IPS DF 4.7 (cell line): ENCODE results near the gene ZMPSTE24.

ENCODE experiments used
- DNase-seq: peaks from one replicate; pipeline ENCODE4 v3.0.0-alpha.2; 2013; ENCODE audit warnings: low spot score; ENCODE audit errors: extremely low read depth

The ZMPSTE24 gene

DNA sequence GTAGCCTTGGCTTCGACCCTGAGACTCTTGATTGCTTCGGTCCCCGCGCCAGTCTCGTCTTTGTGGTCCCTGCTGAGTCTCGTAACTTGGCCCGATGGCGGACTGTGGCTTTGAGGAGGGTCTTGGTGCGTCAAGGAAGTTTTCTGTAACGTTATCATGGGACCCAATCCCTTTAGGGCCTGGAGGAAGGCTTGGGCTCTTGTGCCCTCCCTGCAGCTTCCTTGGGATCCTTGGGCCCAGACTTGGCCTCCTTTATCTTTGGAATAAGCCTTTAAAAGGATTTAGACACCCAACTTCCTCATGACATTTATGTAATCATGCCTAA lies 371 bp downstream of the ZMPSTE24 start:
- no peak for DNase-seq

DNA sequence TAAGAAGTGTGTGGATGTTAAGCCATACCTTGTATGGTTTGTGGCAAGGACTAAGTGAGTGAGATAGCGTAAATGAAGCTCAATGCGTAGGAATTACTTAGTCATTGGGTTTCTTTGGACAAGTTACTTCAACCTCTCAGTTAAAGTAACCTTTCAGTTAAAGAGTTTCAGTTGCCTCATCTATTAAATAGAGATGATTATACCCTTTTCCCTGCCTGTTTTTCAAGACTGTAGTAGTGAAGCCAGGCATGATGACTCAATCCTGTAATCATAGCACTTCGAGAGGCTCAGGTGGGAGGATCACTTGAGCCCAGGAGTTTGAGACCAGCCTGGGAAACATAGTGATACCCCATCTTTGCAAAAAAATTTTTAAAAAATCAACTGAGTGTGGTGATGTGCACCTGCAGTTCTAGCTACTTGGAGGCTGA lies 6.3 kb downstream of the ZMPSTE24 start:
- no peak for DNase-seq

DNA sequence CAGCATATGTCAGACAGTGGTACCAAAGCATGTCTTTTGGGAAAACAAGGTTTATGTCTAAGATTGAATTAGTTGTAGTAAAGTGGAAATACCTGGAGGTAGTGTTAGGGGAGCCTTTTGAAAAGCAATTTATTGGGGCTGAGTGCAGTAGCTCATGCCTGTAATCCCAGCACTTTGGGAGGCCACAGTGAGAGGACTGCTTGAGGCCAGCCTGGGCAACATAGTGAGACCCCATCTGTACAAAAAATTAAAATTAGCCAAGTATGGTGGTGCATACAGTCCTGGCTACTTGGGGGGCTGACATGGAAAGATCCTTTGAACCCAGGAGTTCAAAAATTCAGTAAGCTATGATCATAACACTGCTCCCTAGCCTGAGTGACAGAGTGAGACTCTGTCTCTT lies 7.3 kb downstream of the ZMPSTE24 start:
- no peak for DNase-seq

- DNase-seq, result no peak
Measured at GRCh38 chr1:40265919-40266318, 7.9 kb downstream of the ZMPSTE24 start.

DNA sequence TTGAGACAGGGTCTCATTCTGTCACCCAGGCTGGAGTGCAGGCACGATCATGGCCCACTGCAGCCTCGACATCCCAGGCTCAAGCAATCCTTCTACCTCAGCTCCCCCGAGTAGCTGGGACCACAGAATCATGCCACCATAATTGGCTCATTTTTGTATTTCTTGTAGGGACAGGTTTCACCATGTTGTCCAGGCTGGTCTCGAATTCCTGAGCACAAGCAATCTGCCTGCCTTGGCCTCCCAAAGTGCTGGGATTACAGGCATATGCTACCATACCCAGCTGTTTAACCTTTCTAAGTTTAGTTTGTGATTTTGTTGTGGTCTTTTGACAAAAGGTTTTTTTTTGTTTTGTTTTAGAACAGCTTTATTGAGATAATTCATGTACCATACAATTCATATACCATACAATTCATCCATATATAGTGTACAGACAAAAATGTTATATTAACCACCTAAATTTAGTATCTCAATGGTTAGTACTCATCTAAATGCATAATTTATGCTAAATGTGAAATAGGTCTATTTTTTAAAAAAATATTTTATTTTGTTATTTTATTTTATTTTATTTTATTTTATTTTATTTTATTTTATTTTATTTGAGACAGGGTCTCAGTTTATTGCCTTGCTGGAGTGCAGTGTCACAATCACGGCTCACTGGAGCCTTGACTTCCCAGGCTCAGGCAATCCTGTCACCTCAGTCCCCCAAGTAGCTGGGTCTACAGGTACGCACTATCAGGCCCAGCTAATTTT lies 8.9 kb downstream of the ZMPSTE24 start:
- DNase-seq, result no peak

DNA sequence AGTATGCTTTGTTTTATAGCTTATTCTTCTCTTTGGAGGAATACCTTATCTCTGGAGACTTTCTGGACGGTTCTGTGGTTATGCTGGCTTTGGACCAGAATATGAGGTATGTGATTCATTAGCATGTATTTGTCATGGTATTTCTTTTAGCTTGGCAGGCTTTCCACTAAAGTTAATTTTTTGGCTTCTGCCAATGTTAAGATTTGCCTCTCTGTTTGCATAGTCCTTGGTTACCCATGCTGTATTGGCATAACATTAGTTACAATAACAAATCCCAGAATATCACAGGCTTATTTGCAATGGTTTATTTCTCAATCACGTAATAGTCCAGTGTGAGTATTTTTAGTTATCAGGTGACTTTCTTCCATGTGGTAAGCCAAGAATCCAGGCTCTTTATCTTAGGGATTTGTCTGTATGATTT lies 9.7 kb downstream of the ZMPSTE24 start:
- DNase-seq, result no peak

DNA sequence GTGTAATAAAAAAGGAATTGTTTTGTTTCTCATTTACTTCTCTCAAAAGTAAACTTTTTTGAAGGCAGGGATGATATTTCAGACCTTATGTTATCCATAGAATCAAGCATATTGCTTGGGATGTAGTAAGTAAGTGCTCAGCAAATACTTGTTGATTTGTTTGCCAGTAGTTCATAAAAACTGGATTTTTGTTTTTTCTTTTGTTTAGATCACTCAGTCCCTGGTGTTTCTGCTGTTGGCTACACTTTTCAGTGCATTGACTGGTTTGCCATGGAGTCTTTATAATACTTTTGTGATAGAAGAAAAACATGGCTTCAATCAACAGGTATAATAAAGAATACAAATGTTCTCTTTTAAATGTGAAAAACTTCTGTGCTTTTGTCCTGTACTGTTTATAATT lies 10.2 kb downstream of the ZMPSTE24 start:
- DNase-seq, result no peak

- DNase-seq, result no peak
Measured at GRCh38 chr1:40270152-40270834, 12.3 kb downstream of the ZMPSTE24 start.

DNA sequence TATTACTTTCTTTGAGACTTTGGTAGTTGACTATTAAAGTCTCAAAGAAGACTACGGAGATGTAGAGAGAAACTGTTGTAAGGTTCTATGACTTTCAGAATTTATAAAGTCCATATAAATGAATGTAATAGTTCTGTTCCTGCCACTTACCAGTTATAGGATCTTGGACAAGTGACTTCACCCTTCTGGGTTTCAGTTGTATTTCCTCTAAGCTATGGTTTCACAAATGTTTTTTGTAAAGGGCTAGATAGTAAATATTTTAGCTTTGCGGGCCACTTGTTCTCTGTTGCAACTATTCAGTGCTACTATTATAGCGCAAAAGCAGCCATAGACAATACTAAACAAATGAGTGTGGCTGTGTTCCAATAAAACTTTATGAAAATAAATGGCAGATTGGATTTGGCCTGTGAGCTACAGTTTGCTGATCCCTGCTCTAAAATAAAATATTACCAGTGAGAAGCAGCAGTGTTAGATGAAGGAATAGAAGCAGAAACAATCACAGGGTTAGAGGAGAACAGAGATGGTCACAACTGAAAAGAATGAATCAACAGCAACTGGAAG lies 14.7 kb downstream of the ZMPSTE24 start:
- no peak for DNase-seq

DNA sequence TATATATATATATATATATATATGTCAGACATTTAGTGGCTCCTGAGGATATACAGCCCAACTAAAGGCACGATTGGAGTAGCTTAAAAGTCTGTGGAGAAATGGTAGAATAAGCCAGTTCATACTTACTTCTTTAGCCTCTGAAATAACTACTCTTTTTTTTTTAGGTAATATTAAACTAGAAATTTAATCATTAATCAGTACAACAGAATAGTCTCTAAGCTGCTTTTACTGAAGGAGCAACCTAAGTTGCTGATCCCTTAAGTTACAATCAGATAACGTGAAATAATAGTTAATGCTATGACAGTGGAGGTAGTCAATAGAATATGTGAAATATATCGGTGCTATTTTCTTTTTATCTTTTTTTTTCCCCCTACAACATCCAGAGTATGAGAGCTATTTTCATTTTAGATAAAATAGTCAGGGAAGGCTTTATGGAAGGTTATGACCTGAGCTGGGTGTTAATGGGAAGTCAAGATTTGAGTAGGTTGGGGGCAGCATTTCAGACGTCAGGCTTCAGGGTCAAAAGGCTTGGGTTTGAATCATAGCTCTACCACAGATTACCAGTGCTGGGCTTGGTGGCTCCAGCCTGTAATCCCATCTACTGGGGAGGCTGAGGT lies 15.6 kb downstream of the ZMPSTE24 start:
- no peak for DNase-seq

DNA sequence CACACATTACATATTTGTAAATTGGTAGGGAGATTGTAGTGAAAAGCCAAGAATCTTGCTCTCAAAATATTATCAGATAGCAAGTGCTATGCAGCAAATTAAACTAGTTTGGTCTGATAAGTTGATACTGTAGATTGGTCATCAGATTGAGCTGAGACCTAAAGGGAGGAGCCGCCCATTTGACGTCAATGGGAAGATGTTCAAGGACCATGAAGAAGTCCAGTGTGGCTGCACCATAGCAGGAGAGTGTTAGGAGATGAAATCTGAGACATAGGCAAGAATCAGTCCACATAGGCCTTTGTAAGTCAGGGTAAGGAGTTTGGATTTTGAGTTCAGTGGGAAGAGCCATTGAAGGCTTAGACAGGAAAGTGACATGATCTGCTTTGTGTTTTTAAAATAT lies 16.3 kb downstream of the ZMPSTE24 start:
- DNase-seq, result no peak

DNA sequence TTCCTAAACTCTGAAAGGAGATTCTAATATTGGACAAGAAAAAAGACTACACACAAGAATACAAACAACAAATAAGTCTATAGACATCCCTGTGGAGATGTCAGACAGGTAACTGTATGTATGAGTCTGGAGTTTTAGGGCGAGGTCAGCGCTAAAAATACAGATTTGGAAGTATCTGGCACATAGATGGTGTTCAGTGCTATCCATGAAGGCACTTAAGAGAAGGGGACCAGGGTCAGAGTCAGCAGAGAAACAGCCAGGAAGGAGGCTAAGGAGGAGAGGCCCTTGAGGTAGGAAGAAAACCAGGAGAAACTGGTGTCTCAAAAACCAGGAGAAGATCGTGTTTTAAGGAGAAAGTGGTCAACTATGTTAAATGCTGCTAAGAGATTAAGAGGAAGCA lies 18.1 kb downstream of the ZMPSTE24 start:
- DNase-seq, result no peak

GRCh38 chr1:40281853-40282252 lies 23.8 kb downstream of the ZMPSTE24 start:
- DNase-seq, result no peak

GRCh38 chr1:40291293-40291692 lies 33.3 kb downstream of the ZMPSTE24 start:
- no peak for DNase-seq

GRCh38 chr1:40299366-40300248 lies 41.6 kb downstream of the ZMPSTE24 start:
- DNase-seq, result no peak

DNA sequence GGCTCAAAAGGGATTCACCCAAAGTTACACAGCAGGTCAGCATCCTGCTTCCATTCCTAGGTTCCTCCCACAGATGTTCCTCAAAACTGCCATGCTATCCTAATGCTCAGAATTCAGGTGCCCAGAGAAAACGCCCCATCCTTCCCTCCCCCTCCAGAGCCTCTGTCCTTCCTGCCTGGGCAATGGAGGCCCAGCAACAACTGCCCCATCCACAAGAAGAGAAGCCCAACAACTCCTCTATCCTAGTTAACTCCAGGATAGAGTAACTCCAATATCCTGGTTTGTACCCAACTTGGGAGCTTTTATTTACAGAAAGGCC lies 42.2 kb downstream of the ZMPSTE24 start:
- DNase-seq, result no peak

DNA sequence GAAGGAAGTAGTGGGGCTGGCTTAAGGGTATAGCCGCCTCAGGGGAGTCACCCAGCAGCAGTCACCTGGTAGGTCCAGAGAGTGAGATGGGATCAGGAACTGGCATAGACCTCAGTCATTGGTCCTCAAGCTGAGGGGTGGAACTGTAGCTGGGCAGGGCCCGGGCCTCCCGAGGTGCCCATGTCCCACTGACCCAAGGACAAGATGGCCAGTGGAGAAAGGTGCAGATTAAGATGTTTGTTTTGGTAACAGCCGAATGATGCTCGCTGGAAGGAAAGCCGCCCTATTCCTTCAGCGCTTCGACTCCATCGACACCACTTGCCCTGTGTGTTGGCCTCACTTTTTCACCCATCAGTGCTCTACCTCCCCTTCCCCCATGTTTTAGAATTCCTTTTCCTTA lies 42.6 kb downstream of the ZMPSTE24 start:
- DNase-seq, result no peak

- DNase-seq, result no peak
Measured at GRCh38 chr1:40301066-40301465, 43.0 kb downstream of the ZMPSTE24 start.

- no peak for DNase-seq
Measured at GRCh38 chr1:40301541-40302299, 43.7 kb downstream of the ZMPSTE24 start.

GRCh38 chr1:40302475-40302874 lies 44.4 kb downstream of the ZMPSTE24 start:
- DNase-seq, result no peak
